ENCODE results near the gene CACNG1. TPM values are rescaled to one million over a fixed set of nuclear protein-coding genes. Genes with fewer than 3 reads are reported as not detected.

The CACNG1 gene
- total RNA-seq, 1 experiment from 2014 or later: not detected

- POLR2A ChIA-PET (ENCODE audit: low non-redundant PET): no interaction called here
- CTCF ChIA-PET: no interaction called here
- TF ChIP-seq CTCF (conservative IDR thresholded peaks at IDR 0.05; ENCODE audit: low read depth, low read length) (no peak), EZH2 (IDR thresholded peaks at IDR 0.05; ENCODE audit: borderline replicate concordance, low read depth, low read length, poor library complexity, severe bottlenecking) (no peak)
- Histone ChIP-seq H3K27me3 (replicated peaks; ENCODE audit: insufficient read depth, low read depth, low read length, poor library complexity) (no peaks in the 10 kb centered on the region), H3K4me3 (ENCODE audit: low read depth, low read length, poor library complexity, severe bottlenecking) (no peak overlapping the region), H3K36me3 (ENCODE audit: insufficient read depth, low read length, poor library complexity, severe bottlenecking) (no peaks in the 10 kb centered on the region), H3K27ac (ENCODE audit: low read depth, low read length, poor library complexity, severe bottlenecking) (no peak overlapping the region), H3K9me3 (ENCODE audit: low read depth, low read length, poor library complexity, severe bottlenecking) (no peaks in the 10 kb centered on the region), H3K4me1 (ENCODE audit: insufficient read depth, low read length, poor library complexity, severe bottlenecking) (no peaks in the 10 kb centered on the region)
- no peak for DNase-seq (ENCODE audit: low spot score)
- no TSS peak for BruUV-seq (replicated peaks)
- intact Hi-C loops (cut with micrococcal nuclease; ENCODE audit: unreplicated experiment): loop anchor here (5.0 kb wide), 1 partner anchor 38 kb away; no protein-coding TSS in a partner anchor
Measured at GRCh38 chr17:67020293-67020766, 24.0 kb upstream of the CACNG1 start.

- Histone ChIP-seq H3K9me3 (ENCODE audit: low read depth, low read length, poor library complexity, severe bottlenecking) (no peaks in the 10 kb centered on the region), H3K4me1 (ENCODE audit: insufficient read depth, low read length, poor library complexity, severe bottlenecking) (no peaks in the 10 kb centered on the region), H3K36me3 (ENCODE audit: insufficient read depth, low read length, poor library complexity, severe bottlenecking) (no peaks in the 10 kb centered on the region), H3K27ac (ENCODE audit: low read depth, low read length, poor library complexity, severe bottlenecking) (no peak overlapping the region), H3K4me3 (ENCODE audit: low read depth, low read length, poor library complexity, severe bottlenecking) (no peak overlapping the region), H3K27me3 (replicated peaks; ENCODE audit: insufficient read depth, low read depth, low read length, poor library complexity) (no peaks in the 10 kb centered on the region)
- TF ChIP-seq EZH2 (IDR thresholded peaks at IDR 0.05; ENCODE audit: borderline replicate concordance, low read depth, low read length, poor library complexity, severe bottlenecking) (no peak), CTCF (conservative IDR thresholded peaks at IDR 0.05; ENCODE audit: low read depth, low read length) (no peak)
- intact Hi-C loops (cut with micrococcal nuclease; ENCODE audit: unreplicated experiment): loop anchor here (5.0 kb wide), 1 partner anchor 39 kb away; no protein-coding TSS in a partner anchor
- POLR2A ChIA-PET (ENCODE audit: low non-redundant PET): no interaction called here
- no TSS peak for BruUV-seq (replicated peaks)
- peak; percentile 10 for DNase-seq (ENCODE audit: low spot score)
- CTCF ChIA-PET: interaction anchor here (0.6 kb wide), 1 partner anchor 938 kb away, joined by 6 read pairs; no protein-coding TSS in a partner anchor
Measured at GRCh38 chr17:67021196-67021595, 23.2 kb upstream of the CACNG1 start.

GRCh38 chr17:67021743-67022450 is 22.5 kb upstream of the CACNG1 start:
- POLR2A ChIA-PET (ENCODE audit: low non-redundant PET): no interaction called here
- no peak for TF ChIP-seq CTCF (conservative IDR thresholded peaks at IDR 0.05; ENCODE audit: low read depth, low read length)
- no peak for TF ChIP-seq EZH2 (IDR thresholded peaks at IDR 0.05; ENCODE audit: borderline replicate concordance, low read depth, low read length, poor library complexity, severe bottlenecking)
- no peaks in the 10 kb centered on the region for H3K4me1 ChIP-seq (ENCODE audit: insufficient read depth, low read length, poor library complexity, severe bottlenecking)
- no peak for DNase-seq (ENCODE audit: low spot score)
- H3K27ac ChIP-seq (ENCODE audit: low read depth, low read length, poor library complexity, severe bottlenecking): no peak overlapping the region
- intact Hi-C loops (cut with micrococcal nuclease; ENCODE audit: unreplicated experiment): loop anchor here (5.0 kb wide), 1 partner anchor 40 kb away; no protein-coding TSS in a partner anchor
- H3K27me3 ChIP-seq (replicated peaks; ENCODE audit: insufficient read depth, low read depth, low read length, poor library complexity): no peaks in the 10 kb centered on the region
- no peak overlapping the region for H3K4me3 ChIP-seq (ENCODE audit: low read depth, low read length, poor library complexity, severe bottlenecking)
- no peaks in the 10 kb centered on the region for H3K9me3 ChIP-seq (ENCODE audit: low read depth, low read length, poor library complexity, severe bottlenecking)
- BruUV-seq (replicated peaks): no TSS peak
- H3K36me3 ChIP-seq (ENCODE audit: insufficient read depth, low read length, poor library complexity, severe bottlenecking): no peaks in the 10 kb centered on the region
- CTCF ChIA-PET: interaction anchor here (0.6 kb wide), 1 partner anchor 939 kb away, joined by 6 read pairs; no protein-coding TSS in a partner anchor
